Kidney (tissue), 14 donors: Measurements from ENCODE around the gene IL36B. TPM values are rescaled to one million over a fixed set of nuclear protein-coding genes. Genes with fewer than 3 reads are reported as not detected.

ENCODE experiments used
- DNase-seq, 5 donors: peaks; one replicate each; pipeline ENCODE4 v3.0.0-alpha.2; 2013 to 2020
- FAIRE-seq: peaks from 2 replicates; lab custom pipeline; 2012; peaks lifted over from hg19 to GRCh38; lab: Jason Lieb, UNC
- H3K27ac ChIP-seq, 2 donors: one replicate each; pipeline ENCODE4 v1.7.0; 2013; ENCODE audit warnings: low read depth in 2 of 2, low read length in 2 of 2, inconsistent platforms in 1 of 2
- H3K27me3 ChIP-seq: one replicate; pipeline ENCODE4 v1.7.1; 2013; ENCODE audit warnings: low read length, inconsistent platforms; ENCODE audit not compliant: control insufficient read depth, insufficient read depth
- H3K36me3 ChIP-seq, 3 donors: one replicate each; pipeline versions ENCODE4 v1.7.0 to v1.7.1; 2013; ENCODE audit warnings: low read length in 3 of 3, control low read depth in 1 of 3, inconsistent platforms in 1 of 3; ENCODE audit not compliant: insufficient read depth in 3 of 3, control insufficient read depth in 2 of 3
- H3K4me1 ChIP-seq, 3 donors: one replicate each; pipeline versions ENCODE4 v1.7.0 to v1.7.1; 2013; ENCODE audit warnings: low read length in 3 of 3, inconsistent platforms in 1 of 3, low read depth in 1 of 3; ENCODE audit not compliant: control insufficient read depth in 2 of 3, insufficient read depth in 2 of 3
- H3K4me3 ChIP-seq, 3 donors: one replicate each; pipeline versions ENCODE4 v1.7.0 to v1.8.1; 2013; ENCODE audit warnings: low read length in 3 of 3, control low read depth in 1 of 3, inconsistent platforms in 1 of 3
- H3K9ac ChIP-seq, 3 donors: one replicate each; pipeline versions ENCODE4 v1.7.0 to v1.7.1; 2013; ENCODE audit warnings: low read length in 3 of 3, control low read depth in 1 of 3, inconsistent platforms in 1 of 3
- H3K9me3 ChIP-seq, 3 donors: one replicate each; pipeline versions ENCODE4 v1.7.0 to v1.7.1; 2013; ENCODE audit warnings: low read length in 3 of 3, control low read depth in 1 of 3, inconsistent platforms in 1 of 3; ENCODE audit not compliant: control insufficient read depth in 2 of 3, insufficient read depth in 1 of 3
- intact Hi-C: fragments of 100-400 bp; cut with DNase I; formaldehyde crosslinking; loops from one replicate; pipeline ENCODE4 v1.11.1; 2022
- polyA plus RNA-seq: library from polyadenylated mRNA; stranded (reverse); fragments of 350-450 nt; fragmentation: Illumina TruSeq; extraction: RNeasy Lipid Tissue Mini Kit (QIAGEN cat#74804); gene quantifications from one replicate; pipeline ENCODE4 v1.2.3, GENCODE V29; 2014; ENCODE audit warnings: low read depth, low replicate concordance; ENCODE audit not compliant: insufficient read depth
- total RNA-seq: library from RNA; stranded (reverse); fragmentation: NEBNext Ultra II Directional; extraction: Animal tissue kit (Norgen Biotek cat#: 25700); gene quantifications from one replicate; pipeline ENCODE4 v1.2.1, GENCODE V29; 2021
- TF ChIP-seq, protein P1 (sequence below): IDR thresholded peaks from 3 replicates; pipeline ENCODE4 v1.5.1; 2012; ENCODE audit warnings: mild to moderate bottlenecking, moderate library complexity, borderline replicate concordance; ENCODE audit not compliant: insufficient read depth; ENCODE audit errors: extremely low read depth
- donor health status: control.
- donor health status: control.
- donor health status: control.
- donor health status: control.
- donor health status: control.
- donor health status: DM: yes; HTN: yes; CAD: no.
- donor health status: Normal renal cell carcinoma (clear cell type).

Gene IL36B
- total and polyA plus RNA-seq, 2 donors from 2014 or later, result not detected

DNA sequence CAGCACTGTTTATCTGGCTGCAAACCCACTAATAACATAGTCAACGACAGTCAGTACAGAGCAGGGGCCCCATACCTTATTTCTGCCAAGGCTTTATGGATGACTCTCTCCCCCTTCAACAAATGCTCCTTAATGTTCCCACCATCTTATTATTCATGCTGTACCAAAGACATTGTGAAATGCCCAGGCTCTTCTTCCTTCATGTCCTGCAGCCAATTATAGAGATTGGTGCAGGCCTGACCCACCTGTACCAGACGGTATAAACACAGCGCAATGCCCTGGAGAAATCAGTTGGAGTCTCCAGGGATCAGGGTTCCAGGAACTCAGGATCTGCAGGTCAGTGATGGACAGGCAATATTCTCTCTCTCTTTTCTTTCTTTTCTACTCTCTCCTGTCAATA is 15.0 kb upstream of the IL36B start, which contains the start of gene IL1F10:
Gene IL1F10 (plus strand): TSS at position 290 of the 400 bp plus-strand sequence. CDS start 4,769 bp downstream, outside the sequence.
- DNase-seq (no peak), FAIRE-seq (no peak)
- H3K4me3 ChIP-seq, result no peak within 1 kb of the TSS
- no peak within 1 kb of the TSS for H3K9ac ChIP-seq
- TF ChIP-seq, protein P1, sequence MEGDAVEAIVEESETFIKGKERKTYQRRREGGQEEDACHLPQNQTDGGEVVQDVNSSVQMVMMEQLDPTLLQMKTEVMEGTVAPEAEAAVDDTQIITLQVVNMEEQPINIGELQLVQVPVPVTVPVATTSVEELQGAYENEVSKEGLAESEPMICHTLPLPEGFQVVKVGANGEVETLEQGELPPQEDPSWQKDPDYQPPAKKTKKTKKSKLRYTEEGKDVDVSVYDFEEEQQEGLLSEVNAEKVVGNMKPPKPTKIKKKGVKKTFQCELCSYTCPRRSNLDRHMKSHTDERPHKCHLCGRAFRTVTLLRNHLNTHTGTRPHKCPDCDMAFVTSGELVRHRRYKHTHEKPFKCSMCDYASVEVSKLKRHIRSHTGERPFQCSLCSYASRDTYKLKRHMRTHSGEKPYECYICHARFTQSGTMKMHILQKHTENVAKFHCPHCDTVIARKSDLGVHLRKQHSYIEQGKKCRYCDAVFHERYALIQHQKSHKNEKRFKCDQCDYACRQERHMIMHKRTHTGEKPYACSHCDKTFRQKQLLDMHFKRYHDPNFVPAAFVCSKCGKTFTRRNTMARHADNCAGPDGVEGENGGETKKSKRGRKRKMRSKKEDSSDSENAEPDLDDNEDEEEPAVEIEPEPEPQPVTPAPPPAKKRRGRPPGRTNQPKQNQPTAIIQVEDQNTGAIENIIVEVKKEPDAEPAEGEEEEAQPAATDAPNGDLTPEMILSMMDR, result no peak
- H3K9me3 ChIP-seq, result no peaks in the 10 kb centered on the region
- no peak within 1 kb of the TSS for H3K27ac ChIP-seq
- H3K36me3 ChIP-seq, result no peaks in the 10 kb centered on the region
- intact Hi-C loops, result no loop called here
- no peaks in the 10 kb centered on the region for H3K27me3 ChIP-seq
- no peaks in the 10 kb centered on the region for H3K4me1 ChIP-seq

DNA sequence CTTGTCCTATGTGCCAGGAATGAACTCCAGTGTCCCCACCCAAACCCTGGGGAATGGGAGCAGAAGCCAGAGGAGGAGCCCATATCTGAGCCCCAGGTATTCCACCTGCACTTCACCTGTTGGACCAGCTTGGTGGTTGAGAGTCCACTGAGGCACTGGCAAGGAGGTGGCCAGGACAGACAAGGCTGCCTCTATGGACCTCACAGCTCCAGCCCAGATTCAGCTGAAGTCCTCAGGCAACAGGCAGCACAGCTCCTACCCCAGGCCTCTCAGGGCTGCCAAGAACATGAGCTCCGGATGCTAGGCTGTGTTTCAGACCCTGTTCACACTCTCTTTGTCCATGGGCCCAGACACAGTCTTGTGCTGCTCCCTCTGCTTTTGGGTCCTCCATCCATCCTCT is 12.2 kb upstream of the IL36B start:
- Histone ChIP-seq H3K4me3 (no peak overlapping the region), H3K9me3 (no peaks in the 10 kb centered on the region), H3K27me3 (no peaks in the 10 kb centered on the region), H3K4me1 (no peaks in the 10 kb centered on the region), H3K36me3 (no peaks in the 10 kb centered on the region), H3K27ac (no peak overlapping the region), H3K9ac (no peak overlapping the region)
- no peak for DNase-seq
- TF ChIP-seq, protein P1, result no peak
- intact Hi-C loops, result no loop called here
- no peak for FAIRE-seq

DNA sequence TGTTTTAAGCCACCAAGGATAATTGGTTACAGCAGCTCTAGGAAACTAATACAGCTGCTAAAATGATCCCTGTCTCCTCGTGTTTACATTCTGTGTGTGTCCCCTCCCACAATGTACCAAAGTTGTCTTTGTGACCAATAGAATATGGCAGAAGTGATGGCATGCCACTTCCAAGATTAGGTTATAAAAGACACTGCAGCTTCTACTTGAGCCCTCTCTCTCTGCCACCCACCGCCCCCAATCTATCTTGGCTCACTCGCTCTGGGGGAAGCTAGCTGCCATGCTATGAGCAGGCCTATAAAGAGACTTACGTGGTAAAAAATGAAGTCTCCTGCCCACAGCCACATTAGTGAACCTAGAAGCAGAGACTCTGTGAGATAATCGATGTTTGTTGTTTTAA is 11.6 kb upstream of the IL36B start:
- Histone ChIP-seq H3K9me3 (no peaks in the 10 kb centered on the region), H3K9ac (no peak overlapping the region), H3K36me3 (no peaks in the 10 kb centered on the region), H3K27me3 (no peaks in the 10 kb centered on the region), H3K4me3 (no peak overlapping the region), H3K27ac (no peak overlapping the region), H3K4me1 (no peaks in the 10 kb centered on the region)
- FAIRE-seq, result no peak
- intact Hi-C loops, result no loop called here
- DNase-seq, result no peak
- TF ChIP-seq, protein P1, result no peak
